ENCODE measurements around the gene GNAI3. TPM values are rescaled to one million over a fixed set of nuclear protein-coding genes. Genes with fewer than 3 reads are reported as not detected.

Gene GNAI3
- total RNA-seq, 1 experiment from 2014 or later: 10.0 TPM

DNA sequence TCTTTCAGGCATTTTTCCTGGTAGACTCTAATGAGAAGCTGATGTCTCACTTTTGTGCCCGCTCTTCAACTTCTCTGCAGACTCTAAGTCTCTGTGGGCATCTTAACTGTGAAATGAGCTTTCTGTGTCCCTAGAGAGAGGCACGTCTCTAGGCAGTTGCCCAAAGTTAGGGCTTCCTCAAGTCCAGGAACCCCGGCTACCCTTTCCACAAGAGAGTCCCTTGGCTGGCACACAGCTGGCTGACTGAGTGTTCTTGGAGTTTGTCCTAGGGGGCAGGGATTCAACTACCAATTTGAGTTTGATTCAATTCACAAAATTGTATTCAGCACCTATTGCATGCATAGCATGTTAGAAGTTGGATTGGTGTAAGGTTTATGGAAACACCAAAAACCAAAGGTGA, 7.3 kb upstream of the GNAI3 start:
- no peaks in the 10 kb centered on the region for H3K9me3 ChIP-seq (ENCODE audit: insufficient read depth, low read depth)
- BruUV-seq (replicated peaks): no TSS peak
- no peaks in the 10 kb centered on the region for H3K79me2 ChIP-seq (ENCODE audit: low read depth)
- no peak overlapping the region for H2AFZ ChIP-seq
- peaks cover 4% of the 10 kb centered on the region; the same call in 1 of the 2 replicates for H3K9me2 ChIP-seq (ENCODE audit: insufficient read depth)
- H3K4me1 ChIP-seq (replicated peaks; ENCODE audit: insufficient read depth): 0 out of 2 replicates have a peak, but pooled peaks cover 3% of the 10 kb centered on the region
- no peak overlapping the region for H3K4me2 ChIP-seq
- H3F3A ChIP-seq (ENCODE audit: insufficient read depth, low read depth): no peaks in the 10 kb centered on the region
- ChIA-PET CTCF (no interaction called here), POLR2A (ENCODE audit: unreplicated experiment) (no interaction called here)
- TF ChIP-seq EZH2 (IDR thresholded peaks at IDR 0.05; ENCODE audit: low read depth): no peak
- TF ChIP-seq, protein P1, sequence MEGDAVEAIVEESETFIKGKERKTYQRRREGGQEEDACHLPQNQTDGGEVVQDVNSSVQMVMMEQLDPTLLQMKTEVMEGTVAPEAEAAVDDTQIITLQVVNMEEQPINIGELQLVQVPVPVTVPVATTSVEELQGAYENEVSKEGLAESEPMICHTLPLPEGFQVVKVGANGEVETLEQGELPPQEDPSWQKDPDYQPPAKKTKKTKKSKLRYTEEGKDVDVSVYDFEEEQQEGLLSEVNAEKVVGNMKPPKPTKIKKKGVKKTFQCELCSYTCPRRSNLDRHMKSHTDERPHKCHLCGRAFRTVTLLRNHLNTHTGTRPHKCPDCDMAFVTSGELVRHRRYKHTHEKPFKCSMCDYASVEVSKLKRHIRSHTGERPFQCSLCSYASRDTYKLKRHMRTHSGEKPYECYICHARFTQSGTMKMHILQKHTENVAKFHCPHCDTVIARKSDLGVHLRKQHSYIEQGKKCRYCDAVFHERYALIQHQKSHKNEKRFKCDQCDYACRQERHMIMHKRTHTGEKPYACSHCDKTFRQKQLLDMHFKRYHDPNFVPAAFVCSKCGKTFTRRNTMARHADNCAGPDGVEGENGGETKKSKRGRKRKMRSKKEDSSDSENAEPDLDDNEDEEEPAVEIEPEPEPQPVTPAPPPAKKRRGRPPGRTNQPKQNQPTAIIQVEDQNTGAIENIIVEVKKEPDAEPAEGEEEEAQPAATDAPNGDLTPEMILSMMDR (conservative IDR thresholded peaks at IDR 0.05): no peak
- intact Hi-C loops (cut with micrococcal nuclease; ENCODE audit: unreplicated experiment): no loop called here
- no peaks in the 10 kb centered on the region for H4K20me1 ChIP-seq (ENCODE audit: insufficient read depth)
- H3K4me3 ChIP-seq: no peak overlapping the region
- peaks cover 24% of the 10 kb centered on the region for H3K27me3 ChIP-seq (ENCODE audit: insufficient read depth, low read depth)
- no peak overlapping the region for H3K27ac ChIP-seq
- DNase-seq: no peak
- H3K36me3 ChIP-seq (ENCODE audit: low read depth): no peaks in the 10 kb centered on the region

DNA sequence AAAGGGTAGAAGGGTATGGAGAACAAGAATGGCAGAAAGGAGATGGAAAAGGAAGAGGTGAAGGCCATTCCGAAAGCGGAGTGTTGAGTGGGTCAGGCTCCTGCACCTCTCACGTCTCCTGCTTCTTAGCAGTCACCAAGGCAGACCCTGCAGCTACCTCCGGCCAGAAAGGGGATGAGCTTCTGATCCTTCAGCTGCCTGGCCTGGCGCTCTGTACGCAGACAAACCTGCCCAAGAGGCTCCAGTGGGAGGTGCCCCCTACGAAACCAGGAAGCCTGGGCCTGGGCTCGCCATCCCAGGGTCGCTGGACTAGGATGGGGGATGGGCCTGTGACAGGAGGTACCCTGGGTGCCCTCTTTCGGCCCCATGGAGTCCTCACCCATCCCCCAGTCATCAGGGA, 5.8 kb upstream of the GNAI3 start:
- no peaks in the 10 kb centered on the region for H3K9me3 ChIP-seq (ENCODE audit: insufficient read depth, low read depth)
- H2AFZ ChIP-seq: no peak overlapping the region
- no peaks in the 10 kb centered on the region for H3K36me3 ChIP-seq (ENCODE audit: low read depth)
- H4K20me1 ChIP-seq (ENCODE audit: insufficient read depth): no peaks in the 10 kb centered on the region
- no TSS peak for BruUV-seq (replicated peaks)
- peaks cover 12% of the 10 kb centered on the region for H3K79me2 ChIP-seq (ENCODE audit: low read depth)
- no peak overlapping the region for H3K4me3 ChIP-seq
- 0 out of 2 replicates have a peak, but pooled peaks cover 8% of the 10 kb centered on the region for H3F3A ChIP-seq (ENCODE audit: insufficient read depth, low read depth)
- no peak overlapping the region for H3K4me2 ChIP-seq
- no peak overlapping the region for H3K27ac ChIP-seq
- H3K27me3 ChIP-seq (ENCODE audit: insufficient read depth, low read depth): peaks cover 24% of the 10 kb centered on the region
- POLR2A ChIA-PET (ENCODE audit: unreplicated experiment): no interaction called here
- DNase-seq: no peak
- CTCF ChIA-PET: no interaction called here
- intact Hi-C loops (cut with micrococcal nuclease; ENCODE audit: unreplicated experiment): no loop called here
- H3K9me2 ChIP-seq (ENCODE audit: insufficient read depth): peaks cover 4% of the 10 kb centered on the region; the same call in 1 of the 2 replicates
- TF ChIP-seq, protein P1 (conservative IDR thresholded peaks at IDR 0.05): no peak
- no peak for TF ChIP-seq EZH2 (IDR thresholded peaks at IDR 0.05; ENCODE audit: low read depth)
- H3K4me1 ChIP-seq (replicated peaks; ENCODE audit: insufficient read depth): peaks cover 14% of the 10 kb centered on the region

- CTCF ChIA-PET: no interaction called here
- intact Hi-C loops (cut with micrococcal nuclease; ENCODE audit: unreplicated experiment): no loop called here
These were observed 5.0 kb upstream of the GNAI3 start for GRCh38 chr1:109543283-109543987.

More at GRCh38 chr1:109543283-109543987, 5.0 kb upstream of the GNAI3 start:
- Histone ChIP-seq H3K79me2 (ENCODE audit: low read depth) (peaks cover 18% of the 10 kb centered on the region), H3K9me3 (ENCODE audit: insufficient read depth, low read depth) (no peaks in the 10 kb centered on the region), H4K20me1 (ENCODE audit: insufficient read depth) (no peaks in the 10 kb centered on the region), H3K9me2 (ENCODE audit: insufficient read depth) (no peaks in the 10 kb centered on the region), H3K27me3 (ENCODE audit: insufficient read depth, low read depth) (peaks cover 24% of the 10 kb centered on the region), H3K4me3 (no peak overlapping the region), H3K36me3 (ENCODE audit: low read depth) (no peaks in the 10 kb centered on the region), H2AFZ (no peak overlapping the region), H3F3A (ENCODE audit: insufficient read depth, low read depth) (0 out of 2 replicates have a peak, but pooled peaks cover 8% of the 10 kb centered on the region), H3K4me2 (no peak overlapping the region), H3K27ac (no peak overlapping the region), H3K4me1 (replicated peaks; ENCODE audit: insufficient read depth) (peaks cover 14% of the 10 kb centered on the region)
- no TSS peak for BruUV-seq (replicated peaks)
- no peak for DNase-seq
- POLR2A ChIA-PET (ENCODE audit: unreplicated experiment): interaction anchor here (0.6 kb wide), 1 partner anchor 282 kb away, joined by 6 read pairs; no protein-coding TSS in a partner anchor
- no peak for TF ChIP-seq EZH2 (IDR thresholded peaks at IDR 0.05; ENCODE audit: low read depth)
- TF ChIP-seq, protein P1 (conservative IDR thresholded peaks at IDR 0.05): no peak

Data from PC-9 (cell line).